D721Med (cell line): ENCODE results near the gene VPS29.
"Not testable (repeated sequence)": the region's sequence is repeated elsewhere in the genome, so short reads cannot be mapped to it uniquely, and the experiment has no call there.

Experiments used
- DNase-seq: peaks from one replicate; pipeline ENCODE4 v3.0.0; 2011; ENCODE audit warnings: low spot score; ENCODE audit not compliant: insufficient read length
- FAIRE-seq: peaks from 2 replicates; lab custom pipeline; 2011; peaks lifted over from hg19 to GRCh38; lab: Jason Lieb, UNC
- CTCF ChIP-seq: IDR thresholded peaks from 2 replicates; pipeline ENCODE4 v1.5.1; 2012; ENCODE audit warnings: mild to moderate bottlenecking, control low read depth; ENCODE audit not compliant: insufficient read depth; ENCODE audit errors: missing control alignments

VPS29 gene

GRCh38 chr12:110534811-110535210, 32.9 kb upstream of the VPS29 start:
- no peak for DNase-seq
- no peak for TF ChIP-seq CTCF
- FAIRE-seq, result no peak

GRCh38 chr12:110533607-110534006, 31.7 kb upstream of the VPS29 start:
- DNase-seq (no peak), FAIRE-seq (no peak)
- TF ChIP-seq CTCF, result no peak

- DNase-seq (no peak), FAIRE-seq (no peak)
- TF ChIP-seq CTCF, result no peak
These were observed 30.7 kb upstream of the VPS29 start for GRCh38 chr12:110532644-110533043.

GRCh38 chr12:110531741-110532333, 29.9 kb upstream of the VPS29 start:
- no peak for TF ChIP-seq CTCF
- FAIRE-seq (no peak), DNase-seq (no peak)

- FAIRE-seq, result no peak
- DNase-seq, result no peak
- no peak for TF ChIP-seq CTCF
These were observed 28.6 kb upstream of the VPS29 start for GRCh38 chr12:110530511-110530910.

- DNase-seq (no peak), FAIRE-seq (no peak)
- TF ChIP-seq CTCF, result no peak
These were observed 26.4 kb upstream of the VPS29 start for GRCh38 chr12:110528277-110528839.

- DNase-seq, FAIRE-seq: not testable (repeated sequence)
These were observed 19.2 kb upstream of the VPS29 start for GRCh38 chr12:110520876-110521712.

- not testable (repeated sequence) for DNase-seq, FAIRE-seq
These were observed 16.1 kb upstream of the VPS29 start for GRCh38 chr12:110518014-110518413.
